GM18499 (cell line): ENCODE measurements around the gene RARG.

Source experiments
- ATAC-seq: cut with Tn5 transposase; IDR thresholded peaks from one replicate; pipeline ENCODE4 v1.9.1; 2021; ENCODE audit warnings: moderate number of reproducible peaks; ENCODE audit not compliant: insufficient read depth, unreplicated experiment

The RARG gene

GRCh38 chr12:53231921-53232645 lies at the start of gene RARG:
RARG (minus strand) TSS chr12:53232209; CDS start chr12:53227545, 4,664 bp downstream.
- ATAC-seq: no peak

- ATAC-seq: no peak
Observed at GRCh38 chr12:53279888-53280498, 48.0 kb upstream of the RARG start.

GRCh38 chr12:53279283-53279869 lies 47.4 kb upstream of the RARG start:
- no peak for ATAC-seq

- ATAC-seq: no peak
Observed at GRCh38 chr12:53277981-53278380, 46.0 kb upstream of the RARG start.

- ATAC-seq: no peak
Observed at GRCh38 chr12:53276511-53276910, 44.5 kb upstream of the RARG start.

- no peak for ATAC-seq
Observed at GRCh38 chr12:53274445-53274844, 42.4 kb upstream of the RARG start.

GRCh38 chr12:53268630-53269562 lies 36.9 kb upstream of the RARG start:
- no peak for ATAC-seq

GRCh38 chr12:53267999-53268629 lies 36.1 kb upstream of the RARG start, which contains the start of gene ESPL1:
ESPL1 (plus strand) TSS chr12:53268299; CDS start chr12:53268767, 468 bp downstream.
- ATAC-seq: no peak

GRCh38 chr12:53267306-53267998 lies 35.4 kb upstream of the RARG start:
- no peak for ATAC-seq

GRCh38 chr12:53265783-53266182 lies 33.8 kb upstream of the RARG start:
- no peak for ATAC-seq

GRCh38 chr12:53259891-53260290 lies 27.9 kb upstream of the RARG start:
- no peak for ATAC-seq

GRCh38 chr12:53258541-53259539 lies 26.8 kb upstream of the RARG start:
- ATAC-seq: no peak

- ATAC-seq: no peak
Observed at GRCh38 chr12:53255996-53256395, 24.0 kb upstream of the RARG start.

- no peak for ATAC-seq
Observed at GRCh38 chr12:53254816-53255545, 23.0 kb upstream of the RARG start.

- ATAC-seq: no peak
Observed at GRCh38 chr12:53253298-53253697, 21.3 kb upstream of the RARG start.

GRCh38 chr12:53252349-53252916 lies 20.4 kb upstream of the RARG start:
- no peak for ATAC-seq
